Heart right ventricle (tissue), 16 donors: ENCODE measurements around the gene SLMAP. TPM values are rescaled to one million over a fixed set of nuclear protein-coding genes. Genes with fewer than 3 reads are reported as not detected.
A peak's percentile ranks its signal among the peaks of the same experiment; 100 is the strongest.

Source experiments
- ATAC-seq, 8 donors: fragments of 200-7000 bp; cut with Tn5 transposase; one replicate each; pipeline ENCODE4 v1.9.1; 2020; ENCODE audit warnings: mild to moderate bottlenecking in 8 of 8, moderate library complexity in 8 of 8, moderate number of reproducible peaks in 1 of 8
- DNase-seq, 2 donors: peaks; one replicate each; pipeline ENCODE4 v3.0.0-alpha.2; 2020
- H3K27ac ChIP-seq, 10 donors: fragments of 200-600 bp; sonication (generic) in 2 of 10; one replicate each; pipeline versions ENCODE4 v1.5.0 to v1.8.0; 2020 to 2022; ENCODE audit warnings: mild to moderate bottlenecking in 3 of 10
- H3K27me3 ChIP-seq, 7 donors: fragments of 200-600 bp; one replicate each; pipeline ENCODE4 v1.8.0; 2021 to 2022; ENCODE audit warnings: mild to moderate bottlenecking in 2 of 7
- H3K36me3 ChIP-seq, 9 donors: fragments of 200-600 bp; sonication (generic) in 1 of 9; one replicate each; pipeline versions ENCODE4 v1.5.0 to v1.8.0; 2020 to 2022; ENCODE audit warnings: mild to moderate bottlenecking in 2 of 9
- H3K4me1 ChIP-seq, 9 donors: fragments of 200-600 bp; sonication (generic) in 1 of 9; one replicate each; pipeline versions ENCODE4 v1.5.0 to v1.8.0; 2020 to 2022; ENCODE audit warnings: mild to moderate bottlenecking in 4 of 9
- H3K4me3 ChIP-seq, 10 donors: fragments of 200-600 bp; sonication (generic) in 2 of 10; one replicate each; pipeline versions ENCODE4 v1.5.0 to v1.8.0; 2020 to 2022; ENCODE audit warnings: mild to moderate bottlenecking in 7 of 10, moderate library complexity in 2 of 10
- H3K9me3 ChIP-seq, 11 donors: fragments of 200-600 bp in 10 of 11; sonication (generic) in 2 of 11; one replicate each; pipeline versions ENCODE4 v1.5.0 to v1.8.0; 2013 to 2022; ENCODE audit warnings: mild to moderate bottlenecking in 2 of 11, control low read depth in 1 of 11, moderate library complexity in 1 of 11
- CTCF ChIP-seq, 9 donors: fragments of 200-600 bp; sonication (generic) in 2 of 9; IDR thresholded peaks; one replicate each; pipeline versions ENCODE4 v1.5.0 to v1.8.0; 2021 to 2022; ENCODE audit warnings: antibody characterized with exemption in 9 of 9, mild to moderate bottlenecking in 5 of 9, moderate library complexity in 1 of 9
- WGBS, 2 donors: extraction: QIAGEN DNeasy Blood & Tissue Kit; methylation state at CpG; one replicate each; pipeline ENCODE4 v1.1.7; 2013; ENCODE audit warnings: inconsistent platforms in 1 of 2; 5-methylcytosine and 5-hydroxymethylcytosine counted together
- intact Hi-C, 10 donors: fragments of 100-400 bp; cut with DNase I; formaldehyde crosslinking; loops; one replicate each; pipeline versions ENCODE4 v1.11.1 to v1.14.2; 2022
- polyA plus RNA-seq, 2 donors: library from polyadenylated mRNA; stranded (reverse); fragments of 200-250 nt; gene quantifications; one replicate each; pipeline ENCODE4 v1.2.3, GENCODE V29; 2013
- total RNA-seq, 10 donors: library from RNA; stranded (reverse); fragmentation: NEBNext Ultra II Directional in 3 of 10; extraction: Animal tissue kit (Norgen Biotek cat#: 25700) in 3 of 10; gene quantifications; one replicate each; pipeline versions ENCODE4 v1.2.1 to v1.2.4, GENCODE V29; 2021 to 2023
- donor health status: Arrhythmogenic right ventricular cardiomyopathy.
- donor health status: ischemic (EF 13 %, LVEDD 7.1; RV severe dilation, severe dysfunction).
- donor health status: healthy with polysubstance abuse.
- donor health status: DM: no; HTN: yes; CAD: no.
- donor health status: DM: no; HTN: no; CAD: no.
- donor health status: ischemic (EF 25% LVEDD 6.9; RV normal size, moderate dysfunction).
- donor health status: ischemic (EF 25% LVEDD 5.7; RV mildly dilated, moderate dysfunction).
- donor health status: healthy.
- donor health status: DM: yes; HTN: yes; CAD: no.
- donor health status: Ischemic cardiomyopathy.
- donor health status: ischemic (EF 35%, LVEDD 5.7; RV mildly dilated, moderate dysfunction).
- donor health status: nonischemic (EF 11% LVEDD 7.7; RV severe dilation, severe dysfunction).
- donor health status: DM: yes; HTN: yes; CAD: no.
- donor health status: PGD.
- donor health status: ischemic (EF 29% LVEDD 5.4; RV normal size, mild dysfunction).
- donor health status: nonischemic (EF 23%, LVEDD 6.1; RV moderate dilation, normal function).

The SLMAP gene
- total and polyA plus RNA-seq, 12 donors = 65.8 to 724 (median 341) TPM

GRCh38 chr3:57783186-57784088 is 27.3 kb downstream of the SLMAP start:
- Histone ChIP-seq H3K4me1 (peaks cover 4 to 45% (median 28%) of the 10 kb centered on the region in 9 donors), H3K9me3 (no peaks in the 10 kb centered on the region), H3K27ac (peak overlapping the region in 1 of 10 donors; percentile 3), H3K36me3 (no peaks in the 10 kb centered on the region), H3K27me3 (no peaks in the 10 kb centered on the region), H3K4me3 (no peak overlapping the region)
- WGBS, 2 donors = 82 to 85% methylated on average over 6 of the region's 6 CpGs
- ATAC-seq = peak in 6 of 8 donors; percentile 38 to 85 (median 76)
- intact Hi-C loops = no loop called here
- DNase-seq = peak; percentile 11 to 17
- TF ChIP-seq CTCF (IDR thresholded peaks at IDR 0.05) = no peak

DNA sequence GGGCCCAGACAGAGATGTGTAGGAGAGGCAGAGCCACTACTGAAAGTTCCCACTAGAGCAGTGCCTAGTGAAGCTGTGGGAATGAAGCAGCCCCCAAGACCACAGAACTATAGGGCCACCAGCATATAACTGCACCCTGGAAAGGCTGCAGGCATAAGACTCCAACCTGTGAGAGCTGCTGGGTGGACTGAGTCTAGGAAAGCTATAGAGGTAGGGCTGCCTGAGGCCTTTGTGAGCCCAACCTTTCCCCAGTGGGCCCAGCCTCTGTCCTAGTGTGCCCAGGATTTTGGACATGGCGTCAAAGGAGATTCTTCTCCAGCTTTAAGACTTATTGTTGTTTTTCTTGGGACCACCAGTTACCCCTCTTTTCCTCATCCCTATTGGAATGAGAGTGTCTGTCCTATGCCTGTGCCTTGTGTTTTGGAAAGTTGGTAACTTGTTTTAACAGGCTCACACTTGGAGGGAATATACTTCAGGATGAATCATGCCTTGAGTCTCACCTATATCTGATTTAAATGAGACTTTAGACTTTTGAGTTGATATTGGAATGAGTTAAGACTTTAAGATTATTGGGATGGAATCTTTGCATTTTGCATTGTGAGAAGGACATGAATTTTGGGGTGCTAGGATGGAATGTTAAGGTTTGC is 28.1 kb downstream of the SLMAP start:
- Histone ChIP-seq H3K4me3 (no peak overlapping the region), H3K9me3 (no peaks in the 10 kb centered on the region), H3K27me3 (no peaks in the 10 kb centered on the region), H3K27ac (peak overlapping the region in 1 of 10 donors; percentile 3), H3K36me3 (no peaks in the 10 kb centered on the region), H3K4me1 (peaks cover 4 to 42% (median 24%) of the 10 kb centered on the region in 9 donors)
- TF ChIP-seq CTCF (IDR thresholded peaks at IDR 0.05) = no peak
- intact Hi-C loops = no loop called here
- 97 to 100% methylated on average over 1 of the region's 1 CpG for WGBS, 2 donors
- DNase-seq (no peak), ATAC-seq (peak in 5 of 8 donors; percentile 18 to 47 (median 35))

- Histone ChIP-seq H3K4me3 (no peak overlapping the region), H3K27me3 (no peaks in the 10 kb centered on the region), H3K36me3 (no peaks in the 10 kb centered on the region), H3K4me1 (peaks cover 4 to 44% (median 24%) of the 10 kb centered on the region in 9 donors), H3K9me3 (no peaks in the 10 kb centered on the region), H3K27ac (no peak overlapping the region)
- no peak for TF ChIP-seq CTCF (IDR thresholded peaks at IDR 0.05)
- no peak for ATAC-seq
- WGBS, 2 donors = 89 to 96% methylated on average over 1 of the region's 1 CpG
- intact Hi-C loops = no loop called here
- no peak for DNase-seq
Observed at GRCh38 chr3:57785446-57785845, 29.3 kb downstream of the SLMAP start.

- peaks cover 4 to 41% (median 21%) of the 10 kb centered on the region in 9 donors for H3K4me1 ChIP-seq
Observed at GRCh38 chr3:57787867-57788623, 31.9 kb downstream of the SLMAP start.

More at GRCh38 chr3:57787867-57788623, 31.9 kb downstream of the SLMAP start:
- Histone ChIP-seq H3K9me3 (no peaks in the 10 kb centered on the region), H3K27me3 (no peaks in the 10 kb centered on the region), H3K36me3 (no peaks in the 10 kb centered on the region), H3K27ac (no peak overlapping the region), H3K4me3 (no peak overlapping the region)
- 50 to 57% methylated on average over 2 of the region's 2 CpGs for WGBS, 2 donors
- intact Hi-C loops = no loop called here
- TF ChIP-seq CTCF (IDR thresholded peaks at IDR 0.05) = no peak
- ATAC-seq (no peak), DNase-seq (no peak)
